GM15510 (cell line): Measurements from ENCODE around the gene AGAP1.

Experiments used
- POLR2A ChIP-seq: IDR thresholded peaks from 3 replicates; pipeline ENCODE4 v1.6.1; 2011; ENCODE audit warnings: borderline replicate concordance; ENCODE audit not compliant: insufficient read length; ENCODE audit errors: extremely low read depth

Gene AGAP1

GRCh38 chr2:235511751-235512698, 18.2 kb downstream of the AGAP1 start:
- TF ChIP-seq POLR2A = no peak

- no peak for TF ChIP-seq POLR2A
These were observed 18.8 kb downstream of the AGAP1 start for GRCh38 chr2:235512699-235513053.

- TF ChIP-seq POLR2A = no peak
These were observed 20.3 kb downstream of the AGAP1 start for GRCh38 chr2:235513984-235514626.

- no peak for TF ChIP-seq POLR2A
These were observed 21.0 kb downstream of the AGAP1 start for GRCh38 chr2:235514627-235515363.

- no peak for TF ChIP-seq POLR2A
These were observed 21.5 kb downstream of the AGAP1 start for GRCh38 chr2:235515364-235515742.

- TF ChIP-seq POLR2A = no peak
These were observed 22.0 kb downstream of the AGAP1 start for GRCh38 chr2:235515821-235516220.

- no peak for TF ChIP-seq POLR2A
These were observed 22.4 kb downstream of the AGAP1 start for GRCh38 chr2:235516257-235516656.

GRCh38 chr2:235518322-235519090, 24.7 kb downstream of the AGAP1 start:
- TF ChIP-seq POLR2A = no peak

- no peak for TF ChIP-seq POLR2A
These were observed 26.9 kb downstream of the AGAP1 start for GRCh38 chr2:235520787-235521186.

- no peak for TF ChIP-seq POLR2A
These were observed 28.0 kb downstream of the AGAP1 start for GRCh38 chr2:235521844-235522243.

- no peak for TF ChIP-seq POLR2A
These were observed 29.2 kb downstream of the AGAP1 start for GRCh38 chr2:235523021-235523420.

- no peak for TF ChIP-seq POLR2A
These were observed 29.8 kb downstream of the AGAP1 start for GRCh38 chr2:235523486-235524150.

- TF ChIP-seq POLR2A = no peak
These were observed 32.3 kb downstream of the AGAP1 start for GRCh38 chr2:235526166-235526565.

GRCh38 chr2:235527806-235528469, 34.1 kb downstream of the AGAP1 start:
- TF ChIP-seq POLR2A = no peak

- TF ChIP-seq POLR2A = no peak
These were observed 35.8 kb downstream of the AGAP1 start for GRCh38 chr2:235529621-235530020.
